Loucy (cell line): ENCODE results near the gene DUSP5.

Source experiments
- H2AFZ ChIP-seq: fragments of 200-600 bp; sonication (generic); 2 replicates; pipeline ENCODE4 v1.6.0; 2016; ENCODE audit warnings: antibody characterized with exemption, mild to moderate bottlenecking, low read length, moderate library complexity
- H3F3A ChIP-seq: fragments of 200-600 bp; 2 replicates; pipeline ENCODE4 v1.6.0; 2016; ENCODE audit warnings: antibody characterized with exemption, low read depth, mild to moderate bottlenecking
- H3K27me3 ChIP-seq: fragments of 200-600 bp; sonication (generic); 2 replicates; pipeline ENCODE4 v1.6.1; 2014; ENCODE audit warnings: low read length, mild to moderate bottlenecking; ENCODE audit not compliant: insufficient read depth, poor library complexity, severe bottlenecking
- H3K36me3 ChIP-seq: fragments of 200-600 bp; sonication (generic); 2 replicates; pipeline ENCODE4 v1.6.1; 2016; ENCODE audit warnings: low read length; ENCODE audit not compliant: insufficient read depth
- H3K4me1 ChIP-seq: fragments of 200-600 bp; sonication (generic); 2 replicates; pipeline ENCODE4 v1.5.1; 2014; ENCODE audit warnings: low read length, mild to moderate bottlenecking; ENCODE audit not compliant: insufficient read depth, poor library complexity, severe bottlenecking
- H3K4me2 ChIP-seq: fragments of 200-600 bp; sonication (generic); 2 replicates; pipeline ENCODE4 v1.6.0; 2014; ENCODE audit warnings: antibody characterized with exemption, low read length, low read depth, mild to moderate bottlenecking; ENCODE audit not compliant: poor library complexity, severe bottlenecking
- H3K4me3 ChIP-seq: fragments of 200-600 bp; sonication (generic); 2 replicates; pipeline ENCODE4 v1.5.1; 2014; ENCODE audit warnings: low read length, mild to moderate bottlenecking, mixed read lengths; ENCODE audit not compliant: poor library complexity, severe bottlenecking
- H3K79me2 ChIP-seq: fragments of 200-600 bp; sonication (generic); 2 replicates; pipeline ENCODE4 v1.6.1; 2014; ENCODE audit warnings: low read length; ENCODE audit not compliant: insufficient read depth
- H3K9ac ChIP-seq: fragments of 200-600 bp; sonication (generic); 2 replicates; pipeline ENCODE4 v1.6.0; 2014; ENCODE audit warnings: mild to moderate bottlenecking, low read depth, low read length, moderate library complexity; ENCODE audit not compliant: poor library complexity, severe bottlenecking
- H3K9me2 ChIP-seq: fragments of 200-600 bp; sonication (generic); replicated peaks from 2 replicates; pipeline ENCODE4 v1.6.1; 2016; ENCODE audit warnings: low read depth, low read length, mixed read lengths
- H3K9me3 ChIP-seq: fragments of 200-600 bp; sonication (generic); 2 replicates; pipeline ENCODE4 v1.6.1; 2014; ENCODE audit warnings: mild to moderate bottlenecking, antibody characterized with exemption, low read length, low read depth; ENCODE audit not compliant: insufficient read depth
- H4K20me1 ChIP-seq: fragments of 200-600 bp; sonication (generic); 2 replicates; pipeline ENCODE4 v1.6.0; 2014; ENCODE audit warnings: antibody characterized with exemption, low read length, mild to moderate bottlenecking; ENCODE audit not compliant: insufficient read depth, poor library complexity, severe bottlenecking
- CTCF ChIP-seq: fragments of 200-600 bp; sonication (generic); conservative IDR thresholded peaks from 2 replicates; pipeline ENCODE4 v1.5.1; 2014; ENCODE audit warnings: mild to moderate bottlenecking, antibody characterized with exemption, low read length
- EZH2phosphoT487 ChIP-seq: fragments of 200-600 bp; IDR thresholded peaks from 2 replicates; pipeline ENCODE4 v1.6.1; 2018; ENCODE audit warnings: antibody characterized with exemption, mild to moderate bottlenecking, moderate library complexity, borderline replicate concordance

DUSP5 gene

DNA sequence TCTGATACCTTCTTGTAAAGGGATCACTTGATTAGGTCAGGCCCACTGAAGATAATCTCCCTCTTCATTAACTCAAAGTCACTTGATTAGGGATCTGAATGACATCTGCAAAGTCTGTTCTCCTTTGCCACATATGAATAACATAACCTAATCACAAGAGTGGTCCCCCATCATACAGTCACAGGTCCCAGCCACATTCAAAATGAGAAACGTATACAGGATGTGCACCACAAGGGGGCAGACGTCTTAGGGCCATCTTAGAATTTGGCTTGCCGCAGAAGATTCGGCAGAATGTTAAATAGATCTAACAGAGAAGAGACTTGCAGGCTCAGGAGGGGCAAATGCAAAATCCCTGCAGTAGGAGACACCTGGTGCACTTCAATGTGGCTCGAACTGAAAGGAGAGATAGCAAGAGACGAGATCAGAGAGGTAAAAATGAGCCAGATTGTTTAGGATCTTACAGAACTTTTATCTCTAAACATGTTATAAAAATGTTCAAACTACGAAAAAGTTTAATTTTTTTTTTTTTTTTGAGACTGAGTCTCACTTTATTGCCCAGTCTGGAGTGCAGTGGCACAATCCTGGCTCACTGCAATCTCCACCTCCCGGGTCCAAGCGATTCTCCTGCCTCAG, 59.4 kb downstream of the DUSP5 start:
- no peak for TF ChIP-seq EZH2phosphoT487
- peak; percentile 87 for TF ChIP-seq CTCF
- Histone ChIP-seq H3F3A (no peaks in the 10 kb centered on the region), H3K9ac (no peak overlapping the region), H3K79me2 (no peaks in the 10 kb centered on the region), H3K9me3 (no peaks in the 10 kb centered on the region), H3K9me2 (no peaks in the 10 kb centered on the region), H3K4me1 (no peaks in the 10 kb centered on the region), H3K27me3 (no peaks in the 10 kb centered on the region), H4K20me1 (no peaks in the 10 kb centered on the region), H3K4me2 (no peak overlapping the region), H3K4me3 (no peak overlapping the region), H2AFZ (no peak overlapping the region), H3K36me3 (no peaks in the 10 kb centered on the region)

- Histone ChIP-seq H3F3A (no peaks in the 10 kb centered on the region), H3K79me2 (no peaks in the 10 kb centered on the region), H3K9me2 (no peaks in the 10 kb centered on the region), H4K20me1 (no peaks in the 10 kb centered on the region), H3K9ac (no peak overlapping the region), H3K27me3 (no peaks in the 10 kb centered on the region), H3K9me3 (no peaks in the 10 kb centered on the region), H3K4me2 (no peak overlapping the region), H3K36me3 (no peaks in the 10 kb centered on the region), H2AFZ (no peak overlapping the region), H3K4me3 (no peak overlapping the region), H3K4me1 (no peaks in the 10 kb centered on the region)
- TF ChIP-seq EZH2phosphoT487 (no peak), CTCF (no peak)
These were observed 60.3 kb downstream of the DUSP5 start for GRCh38 chr10:110558041-110558440.

- Histone ChIP-seq H3K4me2 (no peak overlapping the region), H3K27me3 (no peaks in the 10 kb centered on the region), H3K79me2 (no peaks in the 10 kb centered on the region), H3K4me3 (no peak overlapping the region), H3K9me2 (no peaks in the 10 kb centered on the region), H3K9me3 (no peaks in the 10 kb centered on the region), H3K9ac (no peak overlapping the region), H3K36me3 (no peaks in the 10 kb centered on the region), H2AFZ (no peak overlapping the region), H3F3A (no peaks in the 10 kb centered on the region), H3K4me1 (no peaks in the 10 kb centered on the region), H4K20me1 (no peaks in the 10 kb centered on the region)
- TF ChIP-seq CTCF, result no peak
- no peak for TF ChIP-seq EZH2phosphoT487
These were observed 62.3 kb downstream of the DUSP5 start for GRCh38 chr10:110560012-110560411.
